Measurements from ENCODE around the gene TRIM62.

The TRIM62 gene

GRCh38 chr1:33167650-33168447 is 14.0 kb downstream of the TRIM62 start:
- no peak overlapping the region for H3K4me2 ChIP-seq (ENCODE audit: low read length)
- H3K27me3 ChIP-seq (ENCODE audit: control insufficient read depth, insufficient read depth, low read length) = no peaks in the 10 kb centered on the region

GRCh38 chr1:33165809-33166208 is 16.0 kb downstream of the TRIM62 start:
- Histone ChIP-seq H3K4me3 (ENCODE audit: low read length) (no peak overlapping the region), H3K36me3 (ENCODE audit: insufficient read depth, low read length) (no peaks in the 10 kb centered on the region), H3K9me3 (replicated peaks; ENCODE audit: low read length) (no peaks in the 10 kb centered on the region), H3K4me2 (ENCODE audit: low read length) (no peak overlapping the region), H3K9ac (ENCODE audit: low read depth, low read length) (no peak overlapping the region), H3K4me1 (ENCODE audit: control insufficient read depth, insufficient read depth, low read length) (peaks cover 14% of the 10 kb centered on the region), H3K27me3 (ENCODE audit: control insufficient read depth, insufficient read depth, low read length) (no peaks in the 10 kb centered on the region)

More at GRCh38 chr1:33167650-33168447, 14.0 kb downstream of the TRIM62 start:
- no peak overlapping the region for H3K9ac ChIP-seq (ENCODE audit: low read depth, low read length)
- no peak overlapping the region for H3K4me3 ChIP-seq (ENCODE audit: low read length)
- peaks cover 14% of the 10 kb centered on the region for H3K4me1 ChIP-seq (ENCODE audit: control insufficient read depth, insufficient read depth, low read length)
- no peaks in the 10 kb centered on the region for H3K9me3 ChIP-seq (replicated peaks; ENCODE audit: low read length)
- no peaks in the 10 kb centered on the region for H3K36me3 ChIP-seq (ENCODE audit: insufficient read depth, low read length)

GRCh38 chr1:33165209-33165608 is 16.6 kb downstream of the TRIM62 start:
- Histone ChIP-seq H3K9ac (ENCODE audit: low read depth, low read length) (no peak overlapping the region), H3K27me3 (ENCODE audit: control insufficient read depth, insufficient read depth, low read length) (no peaks in the 10 kb centered on the region), H3K9me3 (replicated peaks; ENCODE audit: low read length) (no peaks in the 10 kb centered on the region), H3K4me3 (ENCODE audit: low read length) (no peak overlapping the region), H3K4me2 (ENCODE audit: low read length) (no peak overlapping the region), H3K4me1 (ENCODE audit: control insufficient read depth, insufficient read depth, low read length) (peaks cover 10% of the 10 kb centered on the region), H3K36me3 (ENCODE audit: insufficient read depth, low read length) (no peaks in the 10 kb centered on the region)

GRCh38 chr1:33163621-33164519 is 18.0 kb downstream of the TRIM62 start:
- Histone ChIP-seq H3K9ac (ENCODE audit: low read depth, low read length) (no peak overlapping the region), H3K9me3 (replicated peaks; ENCODE audit: low read length) (no peaks in the 10 kb centered on the region), H3K4me3 (ENCODE audit: low read length) (no peak overlapping the region), H3K36me3 (ENCODE audit: insufficient read depth, low read length) (no peaks in the 10 kb centered on the region), H3K27me3 (ENCODE audit: control insufficient read depth, insufficient read depth, low read length) (no peaks in the 10 kb centered on the region), H3K4me1 (ENCODE audit: control insufficient read depth, insufficient read depth, low read length) (peaks cover 10% of the 10 kb centered on the region), H3K4me2 (ENCODE audit: low read length) (no peak overlapping the region)

GRCh38 chr1:33162141-33162540 is 19.7 kb downstream of the TRIM62 start:
- no peaks in the 10 kb centered on the region for H3K9me3 ChIP-seq (replicated peaks; ENCODE audit: low read length)
- H3K36me3 ChIP-seq (ENCODE audit: insufficient read depth, low read length) = peaks cover 6% of the 10 kb centered on the region
- no peak overlapping the region for H3K4me2 ChIP-seq (ENCODE audit: low read length)
- peaks cover 10% of the 10 kb centered on the region for H3K4me1 ChIP-seq (ENCODE audit: control insufficient read depth, insufficient read depth, low read length)
- H3K4me3 ChIP-seq (ENCODE audit: low read length) = no peak overlapping the region
- H3K27me3 ChIP-seq (ENCODE audit: control insufficient read depth, insufficient read depth, low read length) = no peaks in the 10 kb centered on the region
- no peak overlapping the region for H3K9ac ChIP-seq (ENCODE audit: low read depth, low read length)

- Histone ChIP-seq H3K9me3 (replicated peaks; ENCODE audit: low read length) (no peaks in the 10 kb centered on the region), H3K4me1 (ENCODE audit: control insufficient read depth, insufficient read depth, low read length) (peaks cover 10% of the 10 kb centered on the region), H3K36me3 (ENCODE audit: insufficient read depth, low read length) (peaks cover 6% of the 10 kb centered on the region), H3K9ac (ENCODE audit: low read depth, low read length) (no peak overlapping the region), H3K27me3 (ENCODE audit: control insufficient read depth, insufficient read depth, low read length) (no peaks in the 10 kb centered on the region), H3K4me2 (ENCODE audit: low read length) (no peak overlapping the region), H3K4me3 (ENCODE audit: low read length) (no peak overlapping the region)
These were observed 20.7 kb downstream of the TRIM62 start for GRCh38 chr1:33161061-33161681.

- no peak overlapping the region for H3K9ac ChIP-seq (ENCODE audit: low read depth, low read length)
These were observed 22.3 kb downstream of the TRIM62 start for GRCh38 chr1:33159577-33159976.

GRCh38 chr1:33158366-33158765 is 23.5 kb downstream of the TRIM62 start:
- peaks cover 6% of the 10 kb centered on the region for H3K36me3 ChIP-seq (ENCODE audit: insufficient read depth, low read length)
- H3K9ac ChIP-seq (ENCODE audit: low read depth, low read length) = no peak overlapping the region
- H3K27me3 ChIP-seq (ENCODE audit: control insufficient read depth, insufficient read depth, low read length) = no peaks in the 10 kb centered on the region
- no peak overlapping the region for H3K4me2 ChIP-seq (ENCODE audit: low read length)
- H3K4me3 ChIP-seq (ENCODE audit: low read length) = no peak overlapping the region
- H3K4me1 ChIP-seq (ENCODE audit: control insufficient read depth, insufficient read depth, low read length) = peaks cover 4% of the 10 kb centered on the region
- no peaks in the 10 kb centered on the region for H3K9me3 ChIP-seq (replicated peaks; ENCODE audit: low read length)

More at GRCh38 chr1:33159577-33159976, 22.3 kb downstream of the TRIM62 start:
- Histone ChIP-seq H3K9me3 (replicated peaks; ENCODE audit: low read length) (no peaks in the 10 kb centered on the region), H3K36me3 (ENCODE audit: insufficient read depth, low read length) (peaks cover 6% of the 10 kb centered on the region), H3K27me3 (ENCODE audit: control insufficient read depth, insufficient read depth, low read length) (no peaks in the 10 kb centered on the region), H3K4me2 (ENCODE audit: low read length) (no peak overlapping the region), H3K4me1 (ENCODE audit: control insufficient read depth, insufficient read depth, low read length) (peaks cover 10% of the 10 kb centered on the region), H3K4me3 (ENCODE audit: low read length) (no peak overlapping the region)

- Histone ChIP-seq H3K4me2 (ENCODE audit: low read length) (no peak overlapping the region), H3K9me3 (replicated peaks; ENCODE audit: low read length) (no peaks in the 10 kb centered on the region), H3K27me3 (ENCODE audit: control insufficient read depth, insufficient read depth, low read length) (no peaks in the 10 kb centered on the region), H3K9ac (ENCODE audit: low read depth, low read length) (no peak overlapping the region), H3K4me3 (ENCODE audit: low read length) (no peak overlapping the region), H3K36me3 (ENCODE audit: insufficient read depth, low read length) (peaks cover 6% of the 10 kb centered on the region), H3K4me1 (ENCODE audit: control insufficient read depth, insufficient read depth, low read length) (peaks cover 5% of the 10 kb centered on the region)
These were observed 24.7 kb downstream of the TRIM62 start for GRCh38 chr1:33157131-33157530.

GRCh38 chr1:33155877-33156538 is 25.8 kb downstream of the TRIM62 start:
- Histone ChIP-seq H3K9ac (ENCODE audit: low read depth, low read length) (no peak overlapping the region), H3K9me3 (replicated peaks; ENCODE audit: low read length) (no peaks in the 10 kb centered on the region), H3K36me3 (ENCODE audit: insufficient read depth, low read length) (peaks cover 8% of the 10 kb centered on the region), H3K4me2 (ENCODE audit: low read length) (no peak overlapping the region), H3K4me1 (ENCODE audit: control insufficient read depth, insufficient read depth, low read length) (peaks cover 5% of the 10 kb centered on the region), H3K27me3 (ENCODE audit: control insufficient read depth, insufficient read depth, low read length) (no peaks in the 10 kb centered on the region), H3K4me3 (ENCODE audit: low read length) (no peak overlapping the region)

GRCh38 chr1:33153650-33154049 is 28.2 kb downstream of the TRIM62 start:
- no peaks in the 10 kb centered on the region for H3K27me3 ChIP-seq (ENCODE audit: control insufficient read depth, insufficient read depth, low read length)
- no peaks in the 10 kb centered on the region for H3K9me3 ChIP-seq (replicated peaks; ENCODE audit: low read length)
- no peak overlapping the region for H3K9ac ChIP-seq (ENCODE audit: low read depth, low read length)
- H3K4me2 ChIP-seq (ENCODE audit: low read length) = peak overlapping the region; percentile 16
- peaks cover 5% of the 10 kb centered on the region for H3K4me1 ChIP-seq (ENCODE audit: control insufficient read depth, insufficient read depth, low read length)
- no peak overlapping the region for H3K4me3 ChIP-seq (ENCODE audit: low read length)
- peaks cover 8% of the 10 kb centered on the region for H3K36me3 ChIP-seq (ENCODE audit: insufficient read depth, low read length)

Data from skeletal muscle satellite cell (primary cell).